Measurements from ENCODE around the gene LRRC38.

The LRRC38 gene

DNA sequence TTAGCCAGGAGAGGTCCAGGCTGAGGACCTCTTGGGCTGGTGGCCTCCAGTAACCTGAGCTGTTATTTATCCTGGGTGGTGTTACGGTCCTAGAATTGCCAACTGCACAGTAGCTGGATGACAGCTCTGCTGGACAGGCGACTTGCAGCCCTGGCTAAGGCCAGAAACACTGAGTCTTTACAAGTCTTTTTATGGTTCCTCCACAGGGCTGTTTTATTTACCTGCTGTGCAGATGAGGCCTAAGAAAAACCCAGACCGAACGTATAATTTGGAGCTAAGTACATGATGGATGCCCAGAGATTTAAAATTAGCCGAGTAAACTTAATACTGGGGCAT is 30.4 kb upstream of the LRRC38 start:
- DNase-seq (ENCODE audit: low spot score) (no peak), ATAC-seq (ENCODE audit: low read depth) (no peak)
- TF ChIP-seq, protein P1, sequence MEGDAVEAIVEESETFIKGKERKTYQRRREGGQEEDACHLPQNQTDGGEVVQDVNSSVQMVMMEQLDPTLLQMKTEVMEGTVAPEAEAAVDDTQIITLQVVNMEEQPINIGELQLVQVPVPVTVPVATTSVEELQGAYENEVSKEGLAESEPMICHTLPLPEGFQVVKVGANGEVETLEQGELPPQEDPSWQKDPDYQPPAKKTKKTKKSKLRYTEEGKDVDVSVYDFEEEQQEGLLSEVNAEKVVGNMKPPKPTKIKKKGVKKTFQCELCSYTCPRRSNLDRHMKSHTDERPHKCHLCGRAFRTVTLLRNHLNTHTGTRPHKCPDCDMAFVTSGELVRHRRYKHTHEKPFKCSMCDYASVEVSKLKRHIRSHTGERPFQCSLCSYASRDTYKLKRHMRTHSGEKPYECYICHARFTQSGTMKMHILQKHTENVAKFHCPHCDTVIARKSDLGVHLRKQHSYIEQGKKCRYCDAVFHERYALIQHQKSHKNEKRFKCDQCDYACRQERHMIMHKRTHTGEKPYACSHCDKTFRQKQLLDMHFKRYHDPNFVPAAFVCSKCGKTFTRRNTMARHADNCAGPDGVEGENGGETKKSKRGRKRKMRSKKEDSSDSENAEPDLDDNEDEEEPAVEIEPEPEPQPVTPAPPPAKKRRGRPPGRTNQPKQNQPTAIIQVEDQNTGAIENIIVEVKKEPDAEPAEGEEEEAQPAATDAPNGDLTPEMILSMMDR (IDR thresholded peaks at IDR 0.05; ENCODE audit: poor library complexity, severe bottlenecking) = peak; percentile 38
- H3K4me1 ChIP-seq (ENCODE audit: insufficient read depth, poor library complexity, severe bottlenecking) = no peaks in the 10 kb centered on the region
- H3K27me3 ChIP-seq (ENCODE audit: insufficient read depth, poor library complexity, severe bottlenecking) = no peaks in the 10 kb centered on the region
- no peak overlapping the region for H3K27ac ChIP-seq (ENCODE audit: poor library complexity, severe bottlenecking)
- no peaks in the 10 kb centered on the region for H3K9me3 ChIP-seq (ENCODE audit: severe bottlenecking)
- H3K4me3 ChIP-seq (ENCODE audit: severe bottlenecking) = no peak overlapping the region
- no peaks in the 10 kb centered on the region for H3K36me3 ChIP-seq (ENCODE audit: low read depth)

DNA sequence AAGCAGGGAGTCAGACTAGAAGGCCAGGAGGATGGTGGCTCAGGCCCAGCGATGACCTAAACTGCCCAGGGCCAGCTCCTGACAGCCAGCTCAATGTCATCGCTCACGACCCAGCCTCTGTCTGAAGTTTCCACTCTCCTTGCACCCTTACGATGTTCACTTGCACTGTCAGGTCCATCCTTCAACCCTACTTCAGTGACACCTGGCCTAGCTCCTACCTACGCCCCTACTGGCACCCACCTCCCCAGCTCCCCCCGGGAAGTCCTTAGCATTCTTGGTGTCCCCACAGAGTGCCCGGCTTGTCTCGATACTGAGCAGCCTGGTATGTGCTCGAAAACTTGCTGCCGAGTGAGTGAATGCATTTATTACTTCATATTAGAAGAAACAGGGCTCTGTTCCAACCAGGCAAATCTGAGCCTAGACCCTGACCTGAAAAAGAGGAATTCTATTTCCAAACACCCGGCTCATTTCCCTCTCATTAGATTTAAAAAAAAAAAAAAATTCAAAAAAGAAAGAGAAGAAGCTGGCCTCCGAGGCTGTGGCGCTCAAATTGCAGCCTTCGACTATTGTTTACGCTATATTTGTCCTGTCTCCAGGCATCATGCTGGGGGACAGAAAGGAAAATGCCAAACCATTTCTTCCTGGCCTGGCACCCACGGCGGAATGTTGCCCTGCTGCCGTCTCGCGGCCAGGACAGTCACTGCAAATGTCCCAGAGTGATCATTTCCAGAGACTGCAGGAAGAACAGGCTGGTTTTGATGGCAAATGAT is 29.8 kb upstream of the LRRC38 start:
- DNase-seq (ENCODE audit: low spot score) = no peak
- H3K36me3 ChIP-seq (ENCODE audit: low read depth) = no peaks in the 10 kb centered on the region

DNA sequence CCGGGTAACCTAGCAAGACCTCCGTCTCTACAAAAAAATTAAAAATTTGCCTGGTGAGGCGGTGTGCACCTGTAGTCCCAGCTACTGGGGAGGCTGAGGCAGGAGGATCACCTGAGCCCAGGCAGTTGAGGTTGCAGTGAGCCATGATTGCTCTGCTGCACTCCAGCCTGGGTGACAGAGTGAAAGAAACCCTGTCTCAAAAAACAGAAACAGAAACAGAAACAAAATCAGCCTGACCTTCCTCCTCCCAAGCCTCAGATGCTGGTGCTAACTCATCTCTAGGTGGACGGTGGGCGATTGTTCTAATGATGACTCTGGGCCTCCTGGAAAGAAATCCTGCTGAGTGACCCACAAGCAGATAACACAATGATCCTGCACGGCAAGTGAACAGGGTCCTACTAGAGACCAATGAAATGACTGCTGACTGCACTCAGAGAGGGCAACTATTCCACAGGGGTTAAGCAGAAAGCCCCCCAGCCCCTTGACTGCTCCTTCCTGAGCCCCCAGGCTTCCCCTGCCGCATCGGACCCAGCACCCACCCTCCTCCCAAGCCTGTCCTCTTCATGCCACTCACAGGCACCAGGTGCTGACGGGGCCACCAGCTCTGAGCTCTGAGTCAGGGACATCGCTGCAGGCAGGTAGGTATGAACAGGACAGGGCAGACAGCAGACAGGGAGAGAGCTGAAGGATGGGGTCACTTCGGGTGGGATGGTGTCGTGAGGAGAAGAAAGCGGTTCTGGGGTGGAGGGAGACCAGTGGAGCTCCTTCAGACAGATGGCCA is 27.8 kb upstream of the LRRC38 start:
- Histone ChIP-seq H3K27me3 (ENCODE audit: insufficient read depth, poor library complexity, severe bottlenecking) (no peaks in the 10 kb centered on the region), H3K36me3 (ENCODE audit: low read depth) (no peaks in the 10 kb centered on the region), H3K27ac (ENCODE audit: poor library complexity, severe bottlenecking) (no peak overlapping the region), H3K4me3 (ENCODE audit: severe bottlenecking) (no peak overlapping the region), H3K4me1 (ENCODE audit: insufficient read depth, poor library complexity, severe bottlenecking) (no peaks in the 10 kb centered on the region), H3K9me3 (ENCODE audit: severe bottlenecking) (no peaks in the 10 kb centered on the region)
- TF ChIP-seq, protein P1 (IDR thresholded peaks at IDR 0.05; ENCODE audit: poor library complexity, severe bottlenecking) = no peak
- DNase-seq (ENCODE audit: low spot score) (no peak), ATAC-seq (ENCODE audit: low read depth) (no peak)

More for the DNA sequence above, 29.8 kb upstream of the LRRC38 start:
- Histone ChIP-seq H3K27me3 (ENCODE audit: insufficient read depth, poor library complexity, severe bottlenecking) (no peaks in the 10 kb centered on the region), H3K4me3 (ENCODE audit: severe bottlenecking) (no peak overlapping the region), H3K4me1 (ENCODE audit: insufficient read depth, poor library complexity, severe bottlenecking) (no peaks in the 10 kb centered on the region), H3K9me3 (ENCODE audit: severe bottlenecking) (no peaks in the 10 kb centered on the region), H3K27ac (ENCODE audit: poor library complexity, severe bottlenecking) (no peak overlapping the region)
- peak; percentile 66; the same call in 2 of the 3 replicates for ATAC-seq (ENCODE audit: low read depth)
- TF ChIP-seq, protein P1 (IDR thresholded peaks at IDR 0.05; ENCODE audit: poor library complexity, severe bottlenecking) = peak; percentile 70

DNA sequence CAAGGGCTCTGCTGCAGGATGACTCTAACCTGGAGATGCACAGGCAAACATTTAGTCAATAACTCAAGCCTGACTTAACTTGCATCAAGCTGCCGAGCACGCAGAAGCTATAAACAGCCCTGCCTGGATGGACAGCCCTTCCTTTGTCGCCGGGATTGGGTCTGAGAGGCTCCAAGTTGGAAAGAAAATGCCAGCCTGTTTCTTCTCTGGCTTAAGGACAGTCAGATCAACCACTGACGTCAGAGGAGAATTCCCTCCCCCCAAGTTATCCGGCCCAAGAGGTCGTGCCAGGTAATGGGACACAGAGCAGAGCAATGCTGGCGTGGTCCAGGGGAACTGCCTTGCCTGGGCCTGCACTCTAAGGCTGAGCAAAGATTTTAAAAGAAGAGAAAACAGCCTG is 27.1 kb upstream of the LRRC38 start:
- ATAC-seq (ENCODE audit: low read depth) (peak; percentile 40; the same call in 1 of the 3 replicates), DNase-seq (ENCODE audit: low spot score) (no peak)
- no peaks in the 10 kb centered on the region for H3K4me1 ChIP-seq (ENCODE audit: insufficient read depth, poor library complexity, severe bottlenecking)
- H3K4me3 ChIP-seq (ENCODE audit: severe bottlenecking) = no peak overlapping the region
- TF ChIP-seq, protein P1 (IDR thresholded peaks at IDR 0.05; ENCODE audit: poor library complexity, severe bottlenecking) = no peak
- no peaks in the 10 kb centered on the region for H3K36me3 ChIP-seq (ENCODE audit: low read depth)
- H3K9me3 ChIP-seq (ENCODE audit: severe bottlenecking) = no peaks in the 10 kb centered on the region
- no peaks in the 10 kb centered on the region for H3K27me3 ChIP-seq (ENCODE audit: insufficient read depth, poor library complexity, severe bottlenecking)
- H3K27ac ChIP-seq (ENCODE audit: poor library complexity, severe bottlenecking) = no peak overlapping the region
